Measurements from ENCODE around the gene TSPEAR.
"Not testable (repeated sequence)": the region's sequence is repeated elsewhere in the genome, so short reads cannot be mapped to it uniquely, and the experiment has no call there.

The TSPEAR gene

DNA sequence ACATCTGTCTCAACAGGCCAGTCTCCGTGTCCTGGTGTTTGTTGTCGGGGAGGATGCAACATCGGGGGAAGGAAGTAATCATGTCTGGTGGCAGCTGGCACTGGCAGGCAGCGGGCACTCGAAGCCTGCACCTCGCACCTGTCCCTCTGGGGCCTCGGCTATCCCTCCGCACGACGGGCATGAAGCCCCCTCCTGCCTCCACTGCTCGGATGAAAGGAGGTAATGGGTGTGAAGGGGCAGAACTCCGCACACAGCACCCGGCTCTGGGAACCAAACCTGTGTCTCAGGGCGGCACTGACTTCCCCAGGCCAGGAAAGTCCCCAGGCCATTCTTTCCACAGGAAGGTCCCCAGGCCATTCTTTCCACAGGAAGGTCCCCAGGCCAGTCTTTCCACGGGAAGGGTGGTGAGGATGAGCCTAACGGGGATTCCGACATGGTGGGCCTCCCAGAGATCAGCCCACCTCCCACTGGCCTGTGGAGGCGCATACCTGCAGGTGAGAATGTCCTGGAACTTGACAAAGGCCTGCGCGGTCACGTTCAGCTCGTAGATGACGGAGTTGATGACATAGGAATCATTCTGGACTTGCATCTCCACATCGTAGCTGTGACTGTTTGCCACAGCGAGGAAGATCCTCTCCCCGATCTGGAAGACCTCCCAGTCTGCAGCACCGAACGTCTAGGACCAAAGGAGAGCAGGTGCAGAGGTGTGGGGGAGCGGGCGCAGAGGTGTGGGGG is 202.5 kb downstream of the TSPEAR start:
- TF ChIP-seq, protein P1, sequence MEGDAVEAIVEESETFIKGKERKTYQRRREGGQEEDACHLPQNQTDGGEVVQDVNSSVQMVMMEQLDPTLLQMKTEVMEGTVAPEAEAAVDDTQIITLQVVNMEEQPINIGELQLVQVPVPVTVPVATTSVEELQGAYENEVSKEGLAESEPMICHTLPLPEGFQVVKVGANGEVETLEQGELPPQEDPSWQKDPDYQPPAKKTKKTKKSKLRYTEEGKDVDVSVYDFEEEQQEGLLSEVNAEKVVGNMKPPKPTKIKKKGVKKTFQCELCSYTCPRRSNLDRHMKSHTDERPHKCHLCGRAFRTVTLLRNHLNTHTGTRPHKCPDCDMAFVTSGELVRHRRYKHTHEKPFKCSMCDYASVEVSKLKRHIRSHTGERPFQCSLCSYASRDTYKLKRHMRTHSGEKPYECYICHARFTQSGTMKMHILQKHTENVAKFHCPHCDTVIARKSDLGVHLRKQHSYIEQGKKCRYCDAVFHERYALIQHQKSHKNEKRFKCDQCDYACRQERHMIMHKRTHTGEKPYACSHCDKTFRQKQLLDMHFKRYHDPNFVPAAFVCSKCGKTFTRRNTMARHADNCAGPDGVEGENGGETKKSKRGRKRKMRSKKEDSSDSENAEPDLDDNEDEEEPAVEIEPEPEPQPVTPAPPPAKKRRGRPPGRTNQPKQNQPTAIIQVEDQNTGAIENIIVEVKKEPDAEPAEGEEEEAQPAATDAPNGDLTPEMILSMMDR (IDR thresholded peaks at IDR 0.05), result no peak
- TF ChIP-seq ZFX (IDR thresholded peaks at IDR 0.05; ENCODE audit: borderline replicate concordance), result no peak
- H3K27ac ChIP-seq, result no peak overlapping the region

DNA sequence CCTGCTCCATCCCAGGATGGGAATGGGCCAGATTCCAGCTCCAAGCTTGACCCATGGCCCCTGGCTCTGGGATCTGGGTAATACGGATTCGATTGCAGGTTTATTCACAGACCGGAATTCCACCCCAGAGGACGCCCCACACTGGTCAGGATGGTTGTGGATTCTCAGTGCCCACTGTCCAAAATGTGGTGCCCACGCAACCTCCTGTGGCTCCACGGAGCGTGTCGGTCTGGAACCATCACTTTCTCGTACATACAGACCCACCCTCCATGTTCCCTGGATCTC is 203.0 kb downstream of the TSPEAR start:
- TF ChIP-seq, protein P1 (IDR thresholded peaks at IDR 0.05), result no peak
- TF ChIP-seq ZFX (IDR thresholded peaks at IDR 0.05; ENCODE audit: borderline replicate concordance), result no peak

DNA sequence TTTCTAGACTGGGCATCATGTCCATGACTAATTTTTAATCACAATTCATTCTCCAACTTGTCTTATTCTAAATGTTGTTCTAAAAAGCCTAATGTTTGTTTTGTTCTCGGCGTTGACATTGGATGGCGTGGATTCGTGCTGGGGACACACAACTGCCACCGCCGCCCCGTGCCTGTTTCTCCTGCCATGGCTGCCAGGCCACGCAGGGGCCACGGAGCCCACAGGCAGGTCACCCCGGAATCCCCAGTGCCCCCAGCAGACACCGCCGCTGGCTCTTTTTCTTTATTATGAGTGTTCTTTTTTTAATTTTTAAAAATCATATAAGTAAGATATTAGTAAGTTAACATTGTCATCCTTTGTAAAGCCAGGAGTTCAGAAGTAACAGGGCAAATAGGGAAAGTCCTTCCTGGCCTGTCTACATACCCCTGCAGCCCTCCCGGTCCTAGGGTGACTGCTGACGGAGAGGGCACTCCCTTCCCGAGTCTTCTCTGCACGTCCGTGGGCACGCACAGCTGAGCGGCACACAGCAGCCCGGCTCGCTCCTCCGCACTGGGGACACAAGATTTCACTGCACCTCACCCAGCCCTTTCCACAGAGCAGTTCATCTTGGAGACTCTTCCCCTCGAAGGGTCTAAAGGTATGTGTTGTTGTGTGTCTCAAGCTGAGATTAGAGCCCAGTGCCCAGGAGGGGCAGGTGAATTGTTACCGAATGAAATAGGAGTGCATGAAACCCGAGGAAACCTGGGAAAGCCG is 203.5 kb downstream of the TSPEAR start:
- TF ChIP-seq, protein P1 (IDR thresholded peaks at IDR 0.05), result no peak
- TF ChIP-seq ZFX (IDR thresholded peaks at IDR 0.05; ENCODE audit: borderline replicate concordance), result no peak
- no peak overlapping the region for H3K27ac ChIP-seq

More for the DNA sequence above, 203.0 kb downstream of the TSPEAR start:
- H3K27ac ChIP-seq, result no peak overlapping the region

DNA sequence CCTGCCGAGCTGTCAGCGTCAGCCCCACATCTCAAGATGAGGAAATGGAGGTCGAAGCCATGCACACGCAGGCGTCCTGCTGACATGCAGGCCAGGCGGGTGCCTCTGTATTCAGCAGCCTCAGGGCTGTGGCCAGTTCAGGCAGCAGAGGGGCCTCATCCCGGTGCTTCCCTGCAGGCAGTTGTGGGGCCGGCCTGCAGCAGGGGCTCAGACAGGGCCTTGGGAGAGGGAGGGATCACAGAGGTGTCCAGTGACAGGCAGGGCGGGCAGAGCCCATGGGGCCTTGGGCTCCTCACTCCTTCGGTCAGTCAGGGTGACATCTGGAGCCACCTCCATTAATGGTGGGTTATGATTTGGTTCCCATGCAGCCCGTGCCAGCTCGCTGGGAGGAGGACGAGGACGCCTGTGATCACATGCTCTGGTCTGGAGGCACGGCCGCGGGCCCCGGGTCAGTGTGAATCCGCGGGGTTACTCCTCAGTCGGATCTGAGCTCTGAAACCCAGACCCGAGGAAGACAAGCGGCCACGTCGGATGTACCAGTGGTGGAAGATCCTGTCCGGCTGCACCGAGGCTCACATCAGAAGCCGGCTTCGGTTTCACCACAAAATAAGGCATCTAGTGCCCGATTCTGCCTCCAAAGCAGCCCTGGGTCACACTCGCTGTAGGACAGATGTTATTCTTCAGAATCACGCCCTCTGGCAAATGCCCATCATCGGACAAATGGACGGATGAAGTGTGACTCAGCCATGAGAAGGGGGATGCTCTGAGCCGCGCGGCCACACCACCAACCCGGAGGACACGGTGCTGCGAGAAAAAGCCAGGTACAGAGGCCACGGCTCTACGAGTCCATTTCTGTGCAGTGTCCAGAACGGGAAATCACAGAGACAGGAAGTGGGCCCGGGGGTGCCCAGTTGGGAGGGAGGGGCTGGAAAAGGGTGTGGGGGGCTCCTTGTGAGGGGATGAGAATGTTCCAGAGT is 204.8 kb downstream of the TSPEAR start:
- no peak for TF ChIP-seq ZFX (IDR thresholded peaks at IDR 0.05; ENCODE audit: borderline replicate concordance)
- TF ChIP-seq, protein P1 (IDR thresholded peaks at IDR 0.05), result no peak
- H3K27ac ChIP-seq, result no peak overlapping the region

DNA sequence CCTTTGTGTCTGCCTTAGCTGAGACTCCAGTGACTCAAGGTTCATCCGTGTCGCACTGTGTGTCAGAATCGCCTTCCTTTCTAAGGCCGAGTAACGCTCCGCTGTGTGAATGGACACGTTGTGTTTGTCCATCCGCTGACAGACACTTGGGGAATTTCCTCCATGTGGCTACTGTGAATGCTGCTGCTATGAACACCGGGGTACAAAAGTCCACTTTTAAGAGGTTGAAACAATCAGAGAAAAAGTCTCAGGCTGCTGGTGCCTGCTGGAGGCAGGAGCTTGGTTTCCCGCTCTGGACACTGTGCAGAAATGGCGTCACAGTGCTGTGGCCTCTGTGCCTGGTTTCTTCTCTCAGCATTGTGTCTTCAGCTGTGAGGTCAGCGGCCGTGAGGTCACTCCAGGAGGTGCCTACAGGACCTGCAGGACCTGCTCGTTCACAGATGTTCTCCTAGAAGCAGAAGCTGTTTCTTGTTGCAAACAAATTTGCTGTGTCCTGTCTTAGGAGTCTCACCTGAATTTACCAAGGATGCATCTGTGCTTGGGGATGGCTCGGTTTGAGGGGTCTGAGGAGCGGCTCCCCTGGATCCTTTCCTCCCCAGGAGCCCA is 205.6 kb downstream of the TSPEAR start:
- TF ChIP-seq, protein P1 (IDR thresholded peaks at IDR 0.05), result no peak
- TF ChIP-seq ZFX (IDR thresholded peaks at IDR 0.05; ENCODE audit: borderline replicate concordance), result no peak

DNA sequence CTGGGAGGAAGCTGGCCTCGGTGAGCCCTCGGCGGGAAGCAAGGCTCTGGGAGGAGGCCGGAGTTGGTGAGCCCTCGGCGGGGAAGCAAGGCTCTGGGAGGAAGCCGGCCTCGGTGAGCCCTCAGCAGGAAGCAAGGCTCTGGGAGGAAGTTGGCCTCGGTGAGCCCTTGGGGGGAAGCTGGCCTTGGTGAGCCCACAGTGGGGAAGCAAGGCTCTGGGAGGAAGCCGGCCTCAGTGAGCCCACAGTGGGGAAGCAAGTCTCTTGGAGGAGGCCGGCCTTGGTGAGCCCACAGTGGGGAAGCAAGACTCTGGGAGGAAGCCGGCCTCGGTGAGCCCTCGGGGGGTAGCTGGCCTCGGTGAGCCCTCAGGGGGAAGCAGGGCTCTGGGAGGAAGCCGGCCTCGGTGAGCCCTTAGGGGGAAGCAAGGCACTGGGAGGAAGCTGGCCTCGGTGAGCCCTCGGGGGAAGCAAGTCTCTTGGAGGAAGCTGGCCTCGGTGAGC is 207.4 kb downstream of the TSPEAR start:
- no peak overlapping the region for H3K27ac ChIP-seq
- no peak for TF ChIP-seq ZFX (IDR thresholded peaks at IDR 0.05; ENCODE audit: borderline replicate concordance)
- TF ChIP-seq, protein P1 (IDR thresholded peaks at IDR 0.05), result no peak

More for the DNA sequence above, 205.6 kb downstream of the TSPEAR start:
- no peak overlapping the region for H3K27ac ChIP-seq

DNA sequence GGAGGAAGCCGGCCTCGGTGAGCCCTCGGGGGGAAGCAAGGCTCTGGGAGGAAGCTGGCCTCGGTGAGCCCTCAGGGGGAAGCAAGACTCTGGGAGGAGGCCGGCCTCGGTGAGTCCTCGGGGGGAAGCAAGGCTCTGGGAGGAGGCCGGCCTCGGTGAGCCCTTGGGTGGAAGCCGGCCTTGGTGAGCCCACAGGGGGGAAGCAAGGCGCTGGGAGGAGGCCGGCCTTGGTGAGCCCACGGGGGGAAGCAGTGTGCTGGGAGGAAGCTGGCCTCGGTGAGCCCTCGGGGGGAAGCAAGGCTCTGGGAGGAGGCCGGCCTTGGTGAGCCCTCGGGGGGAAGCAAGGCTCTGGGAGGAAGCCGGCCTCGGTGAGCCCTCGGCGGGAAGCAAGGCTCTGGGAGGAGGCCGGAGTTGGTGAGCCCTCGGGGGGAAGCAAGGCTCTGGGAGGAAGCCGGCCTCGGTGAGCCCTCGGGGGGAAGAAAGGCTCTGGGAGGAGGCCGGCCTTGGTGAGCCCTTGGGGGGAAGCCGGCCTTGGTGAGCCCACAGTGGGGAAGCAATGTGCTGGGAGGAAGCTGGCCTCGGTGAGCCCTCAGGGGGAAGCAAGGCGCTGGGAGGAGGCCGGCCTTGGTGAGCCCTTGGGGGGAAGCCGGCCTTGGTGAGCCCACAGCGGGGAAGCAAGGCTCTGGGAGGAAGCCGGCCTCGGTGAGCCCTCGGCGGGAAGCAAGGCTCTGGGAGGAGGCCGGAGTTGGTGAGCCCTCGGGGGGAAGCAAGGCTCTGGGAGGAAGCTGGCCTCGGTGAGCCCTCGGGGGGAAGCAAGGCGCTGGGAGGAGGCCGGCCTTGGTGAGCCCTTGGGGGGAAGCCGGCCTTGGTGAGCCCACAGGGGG is 208.1 kb downstream of the TSPEAR start:
- H3K27ac ChIP-seq, result not testable (repeated sequence)

Data from 22Rv1 (cell line).